Peyer's patch (tissue), 4 donors: ENCODE data around the gene JPH2. TPM values are rescaled to one million over a fixed set of nuclear protein-coding genes. Genes with fewer than 3 reads are reported as not detected.

ENCODE experiments used
- DNase-seq, 3 donors: peaks; one replicate each; pipeline ENCODE4 v3.0.0-alpha.2; 2017 to 2019
- H3K27ac ChIP-seq, 4 donors: fragments of 200-600 bp; sonication (generic); one replicate each; pipeline ENCODE4 v1.5.1; 2016 to 2019
- H3K27me3 ChIP-seq, 2 donors: fragments of 200-600 bp; sonication (generic); one replicate each; pipeline ENCODE4 v1.5.1; 2019
- H3K36me3 ChIP-seq, 3 donors: fragments of 200-600 bp; sonication (generic); one replicate each; pipeline ENCODE4 v1.5.1; 2016 to 2019
- H3K4me1 ChIP-seq, 4 donors: fragments of 200-600 bp; sonication (generic); one replicate each; pipeline ENCODE4 v1.5.1; 2016 to 2019
- H3K4me3 ChIP-seq, 4 donors: fragments of 200-600 bp; sonication (generic); 1 replicate in 3 of 4; 2 replicates in 1 of 4; pipeline ENCODE4 v1.5.1; 2016 to 2019; ENCODE audit warnings: mild to moderate bottlenecking in 1 of 4
- H3K9me3 ChIP-seq, 4 donors: fragments of 200-600 bp; sonication (generic); one replicate each; pipeline ENCODE4 v1.5.1; 2016 to 2019; ENCODE audit warnings: mild to moderate bottlenecking in 1 of 4
- POLR2A ChIP-seq, 2 donors: fragments of 450-650 bp; IDR thresholded peaks; one replicate each; pipeline ENCODE4 v1.5.1; 2017; ENCODE audit warnings: antibody characterized with exemption in 2 of 2, mild to moderate bottlenecking in 2 of 2, moderate library complexity in 2 of 2
- total RNA-seq, 4 donors: library from RNA; depleted of rRNA; stranded (reverse); fragments of >200 nt; gene quantifications; one replicate each; pipeline ENCODE4 v1.1.0, GENCODE V29; 2016
- TF ChIP-seq, protein P1 (sequence below), 6 experiments: fragments of 450-650 bp in 4 of 6; fragments of 200-600 bp in 2 of 6; sonication (generic) in 1 of 6; IDR thresholded peaks; one replicate each; pipeline ENCODE4 v1.5.1; 2017 to 2019; ENCODE audit warnings: antibody characterized with exemption in 6 of 6, mild to moderate bottlenecking in 3 of 6, moderate library complexity in 1 of 6

The JPH2 gene
- total RNA-seq, 4 donors from 2014 or later: 1.2 to 8.0 (median 4.2) TPM

DNA sequence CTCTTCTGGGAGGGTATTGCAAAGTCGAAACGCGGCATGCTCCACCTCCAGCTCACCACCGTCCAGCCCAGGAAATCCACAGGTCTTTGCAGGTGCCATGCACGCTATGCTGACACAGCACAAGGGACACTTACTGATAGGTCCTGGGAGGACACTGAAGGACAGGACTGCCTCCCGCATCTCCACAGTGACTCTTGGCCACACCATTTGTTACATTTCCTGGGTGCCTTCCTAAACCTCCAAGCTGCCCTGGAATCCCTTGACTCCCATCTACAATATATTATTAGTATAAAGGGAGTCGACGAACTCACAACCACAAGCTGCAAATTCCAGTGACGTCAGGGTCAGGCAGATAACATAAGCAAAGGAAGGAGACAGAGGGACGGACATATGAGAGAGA, 106.9 kb downstream of the JPH2 start:
- Histone ChIP-seq H3K27me3 (no peaks in the 10 kb centered on the region), H3K4me1 (no peaks in the 10 kb centered on the region), H3K27ac (no peak overlapping the region), H3K9me3 (no peaks in the 10 kb centered on the region), H3K36me3 (no peaks in the 10 kb centered on the region), H3K4me3 (no peak overlapping the region)
- TF ChIP-seq, protein P1, sequence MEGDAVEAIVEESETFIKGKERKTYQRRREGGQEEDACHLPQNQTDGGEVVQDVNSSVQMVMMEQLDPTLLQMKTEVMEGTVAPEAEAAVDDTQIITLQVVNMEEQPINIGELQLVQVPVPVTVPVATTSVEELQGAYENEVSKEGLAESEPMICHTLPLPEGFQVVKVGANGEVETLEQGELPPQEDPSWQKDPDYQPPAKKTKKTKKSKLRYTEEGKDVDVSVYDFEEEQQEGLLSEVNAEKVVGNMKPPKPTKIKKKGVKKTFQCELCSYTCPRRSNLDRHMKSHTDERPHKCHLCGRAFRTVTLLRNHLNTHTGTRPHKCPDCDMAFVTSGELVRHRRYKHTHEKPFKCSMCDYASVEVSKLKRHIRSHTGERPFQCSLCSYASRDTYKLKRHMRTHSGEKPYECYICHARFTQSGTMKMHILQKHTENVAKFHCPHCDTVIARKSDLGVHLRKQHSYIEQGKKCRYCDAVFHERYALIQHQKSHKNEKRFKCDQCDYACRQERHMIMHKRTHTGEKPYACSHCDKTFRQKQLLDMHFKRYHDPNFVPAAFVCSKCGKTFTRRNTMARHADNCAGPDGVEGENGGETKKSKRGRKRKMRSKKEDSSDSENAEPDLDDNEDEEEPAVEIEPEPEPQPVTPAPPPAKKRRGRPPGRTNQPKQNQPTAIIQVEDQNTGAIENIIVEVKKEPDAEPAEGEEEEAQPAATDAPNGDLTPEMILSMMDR (IDR thresholded peaks at IDR 0.05): no peak
- no peak for TF ChIP-seq POLR2A (IDR thresholded peaks at IDR 0.05)
- peak in 1 of 3 donors; percentile 41 for DNase-seq

DNA sequence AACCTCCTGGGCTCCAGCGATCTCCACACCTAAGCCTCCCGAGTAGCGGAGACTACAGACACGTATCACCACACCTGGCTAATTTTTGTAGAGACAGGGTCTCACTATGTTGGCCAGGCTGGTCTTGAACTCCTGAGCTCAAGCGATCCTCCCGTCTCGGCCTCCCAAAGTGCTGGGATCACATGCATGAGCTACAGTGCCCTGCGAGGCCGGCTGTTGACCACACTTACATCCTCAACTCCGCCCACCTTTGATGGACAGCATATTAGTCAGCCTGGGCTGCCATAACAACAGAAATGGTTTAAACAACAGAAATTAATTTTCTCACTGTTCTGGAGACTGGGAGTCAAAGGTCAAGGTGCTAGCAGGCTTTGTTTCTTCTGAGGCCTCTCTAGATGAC, 107.7 kb downstream of the JPH2 start:
- Histone ChIP-seq H3K36me3 (no peaks in the 10 kb centered on the region), H3K4me1 (no peaks in the 10 kb centered on the region), H3K27ac (no peak overlapping the region), H3K9me3 (no peaks in the 10 kb centered on the region), H3K27me3 (no peaks in the 10 kb centered on the region), H3K4me3 (no peak overlapping the region)
- TF ChIP-seq, protein P1 (IDR thresholded peaks at IDR 0.05): no peak
- peak in 1 of 3 donors; percentile 39 for DNase-seq

DNA sequence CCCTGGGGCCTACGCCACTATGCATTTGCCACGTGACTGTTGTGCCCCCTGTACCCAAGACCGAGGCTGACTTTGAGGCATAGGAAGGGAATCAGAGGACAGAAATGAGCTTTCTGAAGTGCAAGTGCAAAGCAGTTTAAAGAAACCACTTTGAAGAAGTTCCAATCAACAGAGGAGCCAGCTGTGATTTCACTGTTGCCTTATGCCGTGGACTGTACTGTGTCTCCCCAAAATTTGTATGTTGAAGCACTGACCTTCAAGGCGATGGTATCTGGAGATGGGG, 111.1 kb downstream of the JPH2 start:
- no peak for TF ChIP-seq POLR2A (IDR thresholded peaks at IDR 0.05)
- TF ChIP-seq, protein P1 (IDR thresholded peaks at IDR 0.05): no peak
- Histone ChIP-seq H3K27ac (no peak overlapping the region), H3K9me3 (no peaks in the 10 kb centered on the region), H3K36me3 (no peaks in the 10 kb centered on the region), H3K4me3 (no peak overlapping the region), H3K27me3 (no peaks in the 10 kb centered on the region), H3K4me1 (no peaks in the 10 kb centered on the region)
- DNase-seq: no peak

DNA sequence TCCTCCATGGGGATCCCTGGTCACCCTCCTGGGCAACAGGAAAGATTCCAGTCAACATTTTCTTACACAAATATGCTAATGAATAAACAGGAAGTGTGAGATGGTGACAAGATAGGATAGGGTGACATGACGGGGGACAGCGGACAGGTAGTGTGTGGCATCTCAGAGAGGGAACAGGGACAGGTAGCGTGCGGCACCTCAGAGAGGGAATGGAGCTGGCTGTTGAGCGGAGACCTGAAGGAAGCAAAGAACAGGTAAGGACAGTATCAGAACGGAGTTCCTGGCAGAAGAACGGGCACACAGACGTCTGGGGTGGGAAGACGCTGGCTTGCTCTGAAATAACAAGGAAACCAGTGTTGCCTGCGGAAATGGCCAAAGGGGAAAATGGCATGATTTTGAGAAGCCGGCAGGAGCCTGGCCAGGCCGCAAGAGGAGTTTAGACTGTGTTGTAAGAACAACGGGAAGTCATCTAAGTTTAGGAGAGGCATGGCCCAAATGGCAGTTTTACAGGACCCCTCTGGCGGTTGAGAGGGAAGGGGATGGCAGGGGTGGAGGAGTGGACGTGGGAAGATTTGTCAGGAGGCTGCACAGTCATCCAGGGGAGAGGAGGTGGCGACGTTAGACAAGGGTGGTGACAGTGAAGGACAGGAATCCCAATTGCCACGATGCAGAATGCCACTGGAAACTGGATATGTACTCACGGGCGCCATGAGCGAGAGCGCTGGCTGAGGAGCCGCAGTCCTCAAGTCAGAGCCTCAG, 111.6 kb downstream of the JPH2 start:
- H3K4me1 ChIP-seq: no peaks in the 10 kb centered on the region
- no peaks in the 10 kb centered on the region for H3K9me3 ChIP-seq
- no peak overlapping the region for H3K27ac ChIP-seq
- DNase-seq: peak in 1 of 3 donors; percentile 42
- TF ChIP-seq POLR2A (IDR thresholded peaks at IDR 0.05): no peak
- TF ChIP-seq, protein P1 (IDR thresholded peaks at IDR 0.05): no peak
- no peaks in the 10 kb centered on the region for H3K27me3 ChIP-seq
- H3K36me3 ChIP-seq: no peaks in the 10 kb centered on the region
- H3K4me3 ChIP-seq: no peak overlapping the region

DNA sequence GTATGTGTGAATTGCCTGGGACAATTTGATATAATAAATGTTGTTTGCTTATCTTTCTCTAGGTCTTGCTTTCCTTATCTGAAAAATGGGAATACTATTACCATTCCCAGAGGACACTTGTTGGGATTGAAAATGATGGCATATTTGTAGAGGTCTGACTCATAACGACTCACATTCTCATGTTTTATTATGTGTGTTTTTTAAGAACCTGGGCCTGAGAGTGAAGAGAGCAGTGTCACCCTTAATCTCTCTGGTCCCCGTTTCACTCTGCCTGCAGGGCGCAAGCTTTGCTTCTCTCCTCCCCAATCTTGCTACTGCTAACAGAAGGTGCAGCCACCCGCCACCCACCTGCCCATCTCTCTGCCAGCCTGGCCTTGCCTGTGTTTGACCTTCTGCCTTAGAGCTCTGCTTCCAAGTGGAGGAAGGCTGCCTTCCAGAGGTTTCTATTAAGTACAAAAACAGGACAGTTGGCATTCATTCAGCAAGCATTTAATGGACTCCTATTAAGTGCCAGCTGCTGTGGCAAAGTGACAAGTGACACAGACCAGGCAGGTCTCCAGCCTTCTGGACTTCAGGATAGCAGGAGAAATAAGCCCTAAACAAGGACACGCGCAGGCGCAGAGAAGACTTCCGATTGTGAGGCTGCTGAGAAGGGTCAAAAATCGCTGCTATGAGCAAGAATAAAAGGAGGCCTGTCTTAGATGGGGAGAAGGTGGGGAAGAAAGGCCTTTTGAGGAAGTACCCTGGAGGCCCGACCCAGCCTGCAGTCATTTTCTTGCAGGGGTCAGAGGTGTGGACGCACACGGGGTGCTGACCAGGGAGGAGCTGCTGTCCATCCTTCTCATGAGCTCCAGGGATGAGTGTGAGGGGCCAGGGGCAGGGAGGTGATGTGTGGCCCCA, 112.5 kb downstream of the JPH2 start:
- Histone ChIP-seq H3K4me1 (peaks cover 0 to 5% (median 0%) of the 10 kb centered on the region in 4 donors), H3K27me3 (no peaks in the 10 kb centered on the region), H3K27ac (no peak overlapping the region), H3K36me3 (no peaks in the 10 kb centered on the region), H3K4me3 (no peak overlapping the region), H3K9me3 (no peaks in the 10 kb centered on the region)
- DNase-seq: no peak
- TF ChIP-seq POLR2A (IDR thresholded peaks at IDR 0.05): no peak
- TF ChIP-seq, protein P1 (IDR thresholded peaks at IDR 0.05): no peak
